Activated T-helper 1 cell treated with anti-CD3 and anti-CD28 coated beads, Interleukin-2, amount 50 U/mL, for 16 hours (primary cell): ENCODE data around the gene STIM1.
A peak's percentile ranks its signal among the peaks of the same experiment; 100 is the strongest.
"Not testable (repeated sequence)": the region's sequence is repeated elsewhere in the genome, so short reads cannot be mapped to it uniquely, and the experiment has no call there.

ENCODE experiments used
- DNase-seq, 2 donors: peaks; one replicate each; pipeline ENCODE4 v3.0.0-alpha.2; 2020; ENCODE audit warnings: low read depth in 1 of 2, low spot score in 1 of 2

STIM1 gene

GRCh38 chr11:4094348-4095291 lies 239.2 kb downstream of the STIM1 start, which contains the start of gene RRM1:
RRM1 (plus strand) TSS chr11:4094799; CDS start chr11:4095013, 214 bp downstream.
- DNase-seq, result peak; percentile 86 to 87

DNA sequence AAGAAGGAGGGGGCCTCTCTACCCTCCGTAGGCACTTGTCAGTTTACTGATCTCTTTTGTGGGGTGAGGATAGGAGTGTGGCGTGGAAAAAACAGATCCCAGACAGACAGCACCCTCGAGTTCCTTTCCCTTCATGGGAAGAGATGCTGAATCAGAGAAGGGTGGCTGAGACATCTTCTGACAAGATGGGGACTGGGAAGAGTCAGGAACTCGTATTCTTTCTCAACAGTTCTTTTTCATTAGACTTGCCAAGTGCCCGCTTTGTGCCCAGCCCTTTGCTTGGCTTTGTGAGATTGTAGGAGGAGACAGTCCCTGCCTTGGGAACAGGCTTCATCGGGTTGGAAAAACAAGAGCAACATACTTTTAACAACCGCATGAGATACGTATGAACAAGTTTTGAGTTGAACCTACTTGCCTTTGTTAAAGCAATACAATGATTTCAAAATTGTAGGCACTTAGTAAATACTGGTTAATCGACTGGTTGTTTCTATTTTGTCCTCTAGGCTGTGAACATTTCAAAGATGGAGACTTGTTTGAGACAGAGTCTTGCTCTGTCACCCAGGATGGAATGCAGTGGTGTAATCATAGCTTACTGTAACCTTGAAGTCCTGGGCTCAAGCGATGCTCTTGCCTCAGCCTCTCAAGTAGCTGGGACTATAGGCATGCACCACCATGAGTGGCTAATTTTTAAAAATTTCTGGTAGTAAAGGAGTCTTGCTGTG lies 240.2 kb downstream of the STIM1 start:
- no peak for DNase-seq

DNA sequence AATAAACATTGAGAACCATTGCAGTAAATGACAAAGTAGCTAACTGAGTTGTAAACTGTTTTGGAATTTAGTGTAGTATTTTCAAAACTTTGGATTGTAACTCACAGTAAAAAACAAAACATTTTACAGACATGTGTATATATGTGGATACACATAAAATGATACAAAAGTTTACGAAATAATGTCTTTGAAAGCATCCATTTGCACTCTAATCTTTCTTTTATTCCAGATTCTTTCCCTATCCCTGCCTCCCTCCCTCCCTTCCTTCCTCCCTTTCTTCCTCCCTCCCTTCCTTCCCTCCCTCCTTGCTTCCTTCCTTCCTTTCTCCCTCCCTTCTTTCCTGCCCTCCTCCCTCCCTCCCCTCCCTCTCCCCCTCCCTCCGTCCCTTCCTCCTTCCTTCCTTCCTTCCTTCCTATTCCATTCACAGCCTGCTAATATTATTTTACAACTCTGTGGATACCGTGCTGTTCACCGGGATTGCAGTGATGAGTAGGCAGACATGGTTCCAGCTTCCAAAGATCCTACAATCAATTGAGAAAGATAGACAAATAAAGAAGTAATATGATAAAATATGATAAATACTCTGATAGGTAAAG lies 242.7 kb downstream of the STIM1 start:
- DNase-seq, result no peak

GRCh38 chr11:4102711-4103110 lies 247.2 kb downstream of the STIM1 start:
- DNase-seq, result no peak

GRCh38 chr11:4103269-4103668 lies 247.8 kb downstream of the STIM1 start:
- DNase-seq, result no peak

- DNase-seq, result no peak
Observed at GRCh38 chr11:4105916-4106315, 250.5 kb downstream of the STIM1 start.

DNA sequence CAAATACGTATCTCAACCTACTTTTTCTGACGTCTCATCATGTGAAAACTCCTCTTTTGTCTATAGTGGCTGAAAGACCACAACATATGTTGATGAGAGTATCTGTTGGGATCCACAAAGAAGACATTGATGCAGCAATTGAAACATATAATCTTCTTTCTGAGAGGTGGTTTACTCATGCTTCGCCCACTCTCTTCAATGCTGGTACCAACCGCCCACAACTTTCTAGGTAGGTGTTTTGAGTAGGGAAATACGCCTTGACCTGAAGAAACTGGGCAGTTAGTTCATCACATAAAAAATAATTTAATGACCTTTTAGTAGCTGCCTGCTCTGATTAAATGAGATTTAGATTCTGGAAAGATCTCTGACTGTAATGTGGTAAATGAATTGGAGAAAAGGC lies 256.4 kb downstream of the STIM1 start:
- no peak for DNase-seq

DNA sequence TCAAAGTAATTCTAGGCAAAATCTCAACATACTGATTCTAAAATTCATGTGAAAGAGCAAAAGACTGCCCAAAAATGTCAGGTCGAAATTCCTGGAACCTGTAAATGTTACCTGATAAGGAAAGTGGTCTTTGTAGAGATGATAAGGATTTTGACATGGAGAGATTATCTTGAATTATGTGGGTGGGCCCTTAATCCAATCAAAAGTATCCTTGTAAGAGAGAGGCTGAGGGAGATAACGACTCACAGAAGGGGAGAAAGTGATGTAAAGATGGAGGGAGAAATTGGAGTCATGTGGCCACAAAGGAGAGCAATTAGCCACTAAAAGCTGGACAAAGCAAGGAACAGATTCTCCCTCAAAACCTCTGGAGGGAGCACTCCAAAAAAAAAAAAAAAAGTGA lies 259.7 kb downstream of the STIM1 start:
- no peak for DNase-seq

DNA sequence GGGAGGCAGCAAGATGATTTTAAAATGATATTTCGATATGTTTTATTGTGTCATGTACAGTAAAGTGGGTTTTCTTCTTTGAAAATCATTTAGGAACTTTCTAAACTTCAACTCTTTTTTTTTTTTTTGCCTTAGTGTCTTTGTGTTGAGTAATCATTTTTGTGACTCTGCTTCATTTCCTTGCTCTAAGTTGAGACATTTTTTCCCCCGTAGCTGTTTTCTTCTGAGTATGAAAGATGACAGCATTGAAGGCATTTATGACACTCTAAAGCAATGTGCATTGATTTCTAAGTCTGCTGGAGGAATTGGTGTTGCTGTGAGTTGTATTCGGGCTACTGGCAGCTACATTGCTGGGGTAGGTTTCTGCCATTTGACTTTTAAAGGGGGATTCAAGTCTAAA lies 262.6 kb downstream of the STIM1 start:
- no peak for DNase-seq

DNA sequence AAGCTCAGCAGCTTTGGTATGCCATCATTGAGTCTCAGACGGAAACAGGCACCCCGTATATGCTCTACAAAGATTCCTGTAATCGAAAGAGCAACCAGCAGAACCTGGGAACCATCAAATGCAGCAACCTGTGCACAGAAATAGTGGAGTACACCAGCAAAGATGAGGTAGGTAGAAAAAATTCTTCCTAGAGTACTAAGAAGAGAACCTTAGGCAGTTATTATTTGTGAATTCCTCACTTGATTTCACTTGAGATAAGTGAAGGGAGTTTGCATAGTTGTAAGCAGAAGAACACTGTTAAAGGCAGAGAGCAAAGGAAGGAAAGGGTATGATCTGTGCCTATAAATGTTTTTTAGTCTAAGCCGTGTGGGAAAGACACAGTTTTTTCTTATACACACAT lies 267.8 kb downstream of the STIM1 start:
- no peak for DNase-seq

- no peak for DNase-seq
Observed at GRCh38 chr11:4125141-4125540, 269.7 kb downstream of the STIM1 start.

DNA sequence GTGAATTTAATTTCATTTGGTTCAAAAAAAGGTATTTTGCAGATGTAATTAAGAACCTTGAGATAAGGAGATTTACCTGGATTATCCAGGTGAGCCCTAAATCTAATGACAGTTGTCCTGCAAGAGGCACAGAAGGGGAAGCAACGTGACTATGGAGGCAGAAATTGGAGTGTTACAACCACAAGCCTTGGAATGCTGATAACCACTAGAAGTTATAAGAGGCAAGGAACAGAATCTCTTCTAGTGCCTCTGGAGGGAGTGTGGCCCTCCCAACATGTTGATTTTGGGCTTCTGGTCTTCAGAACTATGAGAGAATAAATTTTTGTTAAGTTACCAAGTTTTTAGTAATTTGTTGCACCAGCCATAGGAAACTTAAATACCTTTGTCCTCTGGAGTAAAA lies 271.9 kb downstream of the STIM1 start:
- DNase-seq, result no peak

DNA sequence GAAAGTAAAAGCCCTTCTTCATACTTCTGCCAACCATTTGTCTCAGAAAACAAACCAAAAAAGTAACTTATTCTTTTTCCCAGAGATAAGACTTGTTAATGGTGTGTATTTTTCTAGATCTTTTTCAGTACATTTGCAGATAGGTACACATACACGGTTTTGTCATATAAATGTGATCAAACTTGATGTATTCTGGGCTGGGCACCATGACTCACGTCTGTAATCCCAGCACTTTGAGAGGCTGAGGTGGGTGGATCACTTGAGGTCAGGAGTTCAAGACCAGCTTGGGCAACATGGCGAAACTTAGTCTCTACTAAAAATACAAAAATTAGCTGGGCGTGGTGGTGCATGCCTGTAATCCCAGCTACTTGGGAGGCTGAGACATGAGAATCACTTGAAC lies 274.8 kb downstream of the STIM1 start:
- not testable (repeated sequence) for DNase-seq

- no peak for DNase-seq
Observed at GRCh38 chr11:4134806-4135205, 279.3 kb downstream of the STIM1 start.

- DNase-seq, result no peak
Observed at GRCh38 chr11:4138497-4138896, 283.0 kb downstream of the STIM1 start.

GRCh38 chr11:4140067-4140636 lies 284.7 kb downstream of the STIM1 start:
- DNase-seq, result no peak
